ENCODE data around the gene PLD1.

The PLD1 gene

DNA sequence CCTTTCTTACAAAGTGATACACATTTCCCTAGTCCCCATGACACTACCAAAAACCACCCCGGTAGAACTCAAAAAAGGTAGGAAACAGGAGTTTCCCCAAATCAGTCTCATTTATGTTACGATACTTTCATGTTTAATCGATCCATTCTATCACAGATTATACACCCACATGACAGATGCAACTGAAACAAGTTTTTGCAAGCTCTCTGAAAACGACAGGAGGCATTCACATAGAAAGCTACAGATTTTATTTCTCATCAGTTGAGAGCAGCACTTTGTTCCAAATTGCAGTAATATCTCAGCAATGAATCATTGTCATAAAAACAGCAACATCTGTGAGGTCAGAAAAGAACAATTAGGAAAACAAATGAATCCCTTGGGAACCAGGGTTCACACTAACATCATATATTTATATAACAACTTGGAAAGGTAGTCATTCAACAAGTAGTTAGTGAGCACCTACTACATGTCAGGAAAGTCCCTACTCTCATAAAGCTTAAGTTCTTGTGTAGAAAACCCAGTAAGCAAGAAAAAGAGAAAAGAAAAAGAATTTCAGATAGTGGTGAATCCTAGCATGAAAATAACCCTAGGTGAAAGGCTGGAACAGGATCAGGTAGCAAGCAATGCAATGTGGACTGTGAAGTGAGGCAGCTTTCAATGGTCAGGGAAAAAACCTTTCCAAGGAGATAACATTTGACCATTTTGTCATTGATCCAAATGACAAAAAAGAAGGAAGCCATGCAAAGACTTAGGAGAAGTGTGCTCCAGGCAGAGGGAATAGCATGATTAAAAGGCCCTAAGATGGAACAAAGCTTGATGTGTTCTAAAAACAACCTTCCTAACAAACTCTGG is 8.3 kb downstream of the PLD1 start:
- in situ Hi-C loops (cut with HindIII; ENCODE audit: low sequenced_read_pairs), result no loop called here

DNA sequence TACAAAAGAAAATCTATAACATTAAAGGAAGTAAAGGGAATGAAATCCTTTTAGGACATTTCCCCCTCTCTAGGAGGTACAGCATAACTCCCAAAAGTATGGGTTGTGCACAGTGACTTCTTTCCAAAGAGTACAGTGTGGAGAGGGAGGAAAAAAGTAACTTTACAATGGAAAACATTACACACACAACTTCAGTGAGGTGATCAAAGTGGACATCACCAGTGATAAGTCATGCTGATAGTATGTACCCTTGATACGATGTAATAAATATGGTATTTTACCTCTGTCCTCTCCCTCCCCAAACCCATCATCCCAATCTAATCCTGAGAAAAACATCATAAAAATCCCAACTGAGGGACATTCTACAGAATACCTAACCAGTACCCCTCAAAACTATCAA is 10.8 kb downstream of the PLD1 start:
- in situ Hi-C loops (cut with HindIII; ENCODE audit: low sequenced_read_pairs), result no loop called here

DNA sequence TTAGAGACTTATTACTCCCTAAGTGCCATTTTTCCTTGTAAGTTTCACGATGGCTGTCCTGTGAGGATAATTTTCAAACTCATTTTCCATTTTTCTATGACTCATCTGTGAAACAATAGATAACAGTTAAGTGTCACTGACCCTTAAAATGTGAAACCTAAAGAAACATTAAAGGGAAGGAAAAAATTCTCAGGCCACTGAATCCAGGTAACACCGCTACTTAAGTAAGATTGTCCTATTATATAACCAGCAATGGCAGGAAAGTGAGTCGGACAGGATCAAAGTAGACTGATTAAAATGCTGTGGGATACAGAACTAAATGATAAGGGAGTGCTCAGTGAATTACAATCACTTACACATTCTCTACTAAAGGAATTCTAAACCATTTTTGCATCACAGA is 12.4 kb downstream of the PLD1 start:
- in situ Hi-C loops (cut with HindIII; ENCODE audit: low sequenced_read_pairs), result no loop called here

DNA sequence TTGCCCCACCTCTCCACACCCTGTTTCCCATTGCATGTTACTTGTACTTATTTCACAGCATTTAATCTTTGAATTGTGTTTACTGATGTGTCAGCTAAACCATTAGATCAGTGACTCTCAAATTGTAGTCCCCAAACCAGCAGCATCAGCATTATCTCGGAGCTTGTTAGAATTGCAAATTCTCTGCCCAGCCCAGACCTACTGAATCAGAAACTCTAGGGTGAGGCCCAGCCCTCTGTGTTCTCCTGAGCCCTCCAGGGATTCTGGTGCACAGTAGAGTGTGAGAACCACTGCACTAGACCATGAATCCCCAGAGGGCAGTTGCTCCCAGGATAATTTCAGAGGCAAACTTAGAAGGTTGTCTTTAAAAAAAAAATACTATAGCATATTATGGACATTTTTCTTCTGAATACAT is 13.0 kb downstream of the PLD1 start:
- in situ Hi-C loops (cut with HindIII; ENCODE audit: low sequenced_read_pairs), result no loop called here

DNA sequence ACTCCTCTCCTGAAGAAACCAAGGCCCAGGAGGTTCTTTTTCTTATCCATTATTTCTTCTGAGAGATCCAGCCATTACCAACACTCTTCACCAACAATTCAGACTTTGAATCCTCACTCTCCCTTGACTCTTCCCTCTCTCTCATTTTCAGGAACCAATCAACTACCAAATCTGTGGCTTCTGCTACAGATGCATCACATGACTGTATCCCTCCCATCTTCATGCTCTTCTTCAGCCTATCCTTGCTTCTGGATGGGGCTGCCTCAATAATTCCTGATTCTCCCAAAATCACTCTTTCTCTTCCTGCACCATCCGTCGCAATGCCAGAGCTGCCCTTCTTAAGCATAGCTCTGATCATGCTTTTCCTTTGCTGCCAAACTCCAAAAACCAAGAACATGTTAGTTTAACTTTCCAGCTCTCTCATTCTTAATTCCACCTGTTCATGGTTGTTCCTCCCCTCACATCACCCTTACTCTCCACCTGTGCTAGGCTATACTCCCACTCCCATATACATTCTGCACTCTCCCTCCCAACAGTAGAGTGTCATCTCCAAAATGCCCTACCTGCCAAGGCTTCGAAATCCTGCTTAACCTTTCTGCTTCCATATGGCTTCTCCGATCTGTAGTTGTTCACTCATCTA is 13.5 kb downstream of the PLD1 start:
- in situ Hi-C loops (cut with HindIII; ENCODE audit: low sequenced_read_pairs), result no loop called here

DNA sequence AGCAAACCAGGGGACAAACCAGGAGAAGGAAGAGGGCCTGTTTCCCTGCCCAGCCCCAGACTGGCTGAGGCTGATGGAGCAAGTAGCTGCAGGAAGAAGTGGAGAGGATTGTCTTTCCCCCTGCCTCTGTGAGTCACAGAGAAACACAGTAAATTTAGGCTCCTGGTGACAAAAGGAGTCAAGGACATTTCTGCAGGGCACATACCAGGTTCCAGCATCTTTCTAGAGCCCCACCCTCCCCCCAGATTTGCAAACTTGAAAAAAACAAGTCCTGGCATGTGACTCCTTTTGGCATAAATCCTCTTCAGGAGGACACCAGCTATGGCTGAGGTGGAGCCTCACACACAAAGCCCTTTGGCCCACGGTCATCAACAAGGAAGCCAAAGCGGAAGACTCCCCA is 17.8 kb downstream of the PLD1 start:
- in situ Hi-C loops (cut with HindIII; ENCODE audit: low sequenced_read_pairs), result no loop called here

DNA sequence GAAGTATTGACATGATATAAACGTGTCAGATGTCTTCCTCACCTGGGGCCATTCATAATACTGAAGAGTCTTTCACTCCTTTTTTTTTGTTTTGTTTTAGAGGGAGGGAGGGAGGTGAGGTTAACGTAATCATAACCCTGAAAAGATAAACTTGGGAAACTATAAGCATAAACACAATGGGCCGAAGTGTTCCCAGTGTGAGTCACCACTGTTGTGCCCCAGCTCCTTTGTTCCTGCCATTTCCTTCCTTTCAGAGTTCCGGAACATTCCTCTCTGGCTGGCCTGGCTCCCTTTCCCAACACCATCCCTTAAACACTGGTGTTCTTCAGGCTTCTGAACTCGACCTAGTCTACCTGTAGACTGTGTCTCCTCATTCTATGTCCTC is 18.6 kb downstream of the PLD1 start:
- in situ Hi-C loops (cut with HindIII; ENCODE audit: low sequenced_read_pairs), result no loop called here

DNA sequence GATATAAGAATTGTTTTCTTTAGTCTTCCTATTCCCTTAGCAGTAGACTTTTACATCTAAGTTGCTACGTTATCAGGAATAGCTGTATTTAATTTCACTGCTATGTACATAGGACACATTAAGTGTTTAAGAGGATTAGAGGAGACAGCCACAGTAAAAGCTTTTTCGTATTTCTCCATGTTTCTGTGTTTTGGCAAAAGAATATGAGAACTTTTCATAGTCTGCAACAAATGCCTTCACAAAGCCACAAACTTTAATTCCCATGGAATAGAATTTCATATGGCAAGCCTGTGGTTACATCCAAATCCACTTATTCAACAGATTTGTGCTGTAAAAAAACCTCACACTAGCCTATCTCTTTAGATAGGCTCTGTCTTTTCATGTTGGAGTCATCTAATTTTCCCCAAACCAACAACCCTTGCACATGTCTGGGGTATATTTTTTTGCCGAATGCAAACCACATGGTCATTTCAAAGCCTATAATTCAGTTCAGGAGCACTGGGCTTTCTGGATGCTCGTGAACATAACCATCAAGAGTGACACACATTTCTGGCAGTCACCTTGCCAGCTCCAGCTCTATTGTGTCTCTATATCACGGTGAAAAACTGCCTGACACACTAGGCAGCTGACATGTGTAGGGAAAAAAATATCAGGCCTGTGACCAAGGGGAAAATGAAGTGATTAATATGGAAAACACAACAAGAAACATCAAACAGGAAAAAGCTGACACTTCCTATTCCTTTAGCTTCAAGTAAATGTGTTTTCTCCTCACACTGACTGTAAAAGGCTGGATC is 19.2 kb downstream of the PLD1 start:
- in situ Hi-C loops (cut with HindIII; ENCODE audit: low sequenced_read_pairs), result no loop called here

DNA sequence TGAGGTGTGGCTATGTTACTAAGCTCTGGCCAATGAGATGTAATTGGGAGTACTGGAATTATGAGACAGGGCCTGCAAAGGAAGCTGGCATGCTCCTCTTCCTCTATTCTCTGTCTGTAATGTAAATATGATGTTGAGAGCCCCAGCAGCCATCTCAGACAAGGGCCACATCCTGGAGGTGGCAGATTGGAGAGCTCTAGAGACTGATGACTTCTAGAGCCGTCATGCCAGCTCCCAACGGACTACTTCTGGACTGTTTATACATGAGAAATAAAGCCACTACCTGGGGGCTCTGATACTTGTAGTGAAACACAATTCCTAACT is 19.7 kb downstream of the PLD1 start:
- in situ Hi-C loops (cut with HindIII; ENCODE audit: low sequenced_read_pairs), result no loop called here

DNA sequence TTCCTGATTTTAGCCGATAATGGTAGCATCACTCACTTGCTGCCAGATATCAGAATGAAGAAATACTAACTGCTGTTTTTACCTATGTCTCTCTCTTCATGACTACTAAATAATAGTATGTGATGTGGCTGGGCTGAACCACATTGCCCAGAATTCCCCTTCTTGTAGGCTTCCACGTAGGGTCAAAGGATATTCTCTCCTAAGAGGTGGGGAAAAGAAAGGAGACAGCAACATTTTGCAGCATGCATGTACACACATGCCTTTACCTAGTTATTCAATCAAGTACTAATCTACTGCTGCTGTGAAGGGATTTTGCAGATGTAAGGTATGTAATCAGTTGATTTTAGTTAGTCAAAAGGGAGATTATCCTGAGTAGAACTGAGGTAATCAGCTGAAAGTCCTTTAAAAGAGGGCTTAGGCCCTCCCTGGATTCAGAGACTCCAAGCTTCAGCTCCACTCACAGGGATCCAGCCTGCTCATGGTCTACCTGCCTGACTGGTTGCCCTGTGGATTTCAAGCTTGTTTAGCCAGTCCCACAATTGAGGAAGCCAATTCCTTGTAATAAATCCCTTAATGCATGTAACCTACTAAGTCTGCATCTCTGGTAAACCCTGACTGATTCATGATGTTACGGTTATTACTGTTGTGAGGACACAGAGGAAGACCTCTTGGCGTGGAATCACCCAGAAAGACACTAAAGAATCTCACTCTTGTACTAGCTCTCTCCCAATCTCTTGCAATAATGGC is 20.4 kb downstream of the PLD1 start:
- in situ Hi-C loops (cut with HindIII; ENCODE audit: low sequenced_read_pairs), result no loop called here

DNA sequence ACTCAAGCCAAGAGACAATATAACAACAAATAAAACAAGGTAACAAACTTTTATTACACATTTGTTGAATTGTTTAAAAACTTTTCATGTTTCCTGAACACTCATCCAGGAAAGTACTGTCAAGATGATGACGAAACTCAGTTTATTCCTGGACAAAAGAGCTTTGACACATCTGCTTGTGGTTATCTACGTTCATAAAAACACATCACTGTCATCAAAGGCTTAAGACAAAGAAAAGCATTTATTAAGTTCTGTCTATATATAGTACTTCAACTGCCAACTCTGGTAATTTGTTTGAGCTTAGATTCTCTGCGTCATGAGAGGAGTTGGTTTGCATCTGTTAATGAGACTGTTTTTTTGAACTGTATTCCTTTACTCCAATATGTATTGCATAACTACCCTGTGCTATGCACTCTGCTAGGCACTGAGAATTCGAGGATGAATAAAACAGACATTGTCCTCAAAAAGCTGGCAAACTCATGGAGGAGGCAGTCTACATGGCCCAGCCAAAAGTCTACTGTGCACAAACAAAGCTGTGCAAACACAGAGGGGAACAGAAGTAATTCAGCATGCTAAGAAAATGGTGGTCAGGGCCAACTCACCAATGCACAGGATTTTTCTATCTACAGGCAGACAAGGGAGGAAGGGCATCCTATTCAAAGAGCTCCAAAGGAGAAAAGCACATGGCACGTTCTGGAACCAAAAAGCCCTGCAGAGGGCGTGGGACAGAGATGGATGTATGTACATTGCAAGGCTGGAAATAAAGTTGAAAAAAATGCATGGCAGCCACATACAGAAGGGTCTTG is 21.5 kb downstream of the PLD1 start:
- in situ Hi-C loops (cut with HindIII; ENCODE audit: low sequenced_read_pairs), result no loop called here

DNA sequence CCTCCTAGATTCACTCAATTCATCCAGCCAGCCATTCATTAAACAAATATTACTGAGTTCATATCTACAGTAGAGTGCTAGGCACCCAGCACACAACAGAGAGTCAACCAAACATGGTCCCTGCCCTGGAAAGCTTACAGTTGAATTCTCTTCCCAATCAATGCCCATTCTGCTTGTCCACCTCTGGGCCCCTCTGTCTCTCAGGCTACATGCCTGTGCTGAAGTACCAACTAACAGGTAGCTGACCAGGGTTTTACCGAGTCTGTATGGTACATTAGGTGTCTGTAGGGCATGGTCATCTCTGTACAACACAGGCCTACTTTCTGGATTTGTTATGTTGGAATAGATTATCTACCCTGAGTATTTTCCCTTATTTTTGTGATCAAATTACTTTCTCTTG is 23.3 kb downstream of the PLD1 start:
- in situ Hi-C loops (cut with HindIII; ENCODE audit: low sequenced_read_pairs), result no loop called here

DNA sequence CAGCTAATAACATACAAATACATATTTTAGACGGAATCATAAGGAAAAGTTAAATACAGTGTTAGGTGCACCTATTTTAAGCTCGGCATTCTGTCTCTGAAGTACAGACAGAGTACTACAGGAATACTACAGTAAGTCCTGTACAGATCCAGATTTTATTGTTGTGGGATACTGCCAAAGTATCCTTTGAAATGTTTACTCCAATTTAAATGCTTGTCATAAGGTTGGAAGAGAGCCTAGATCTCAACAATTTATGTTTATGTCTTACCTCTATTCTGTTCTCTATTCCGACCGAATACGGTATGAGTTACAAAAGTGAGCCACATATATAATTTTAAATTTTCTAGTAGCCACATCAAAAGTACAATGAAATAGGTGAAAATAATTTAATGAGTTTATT is 25.3 kb downstream of the PLD1 start:
- in situ Hi-C loops (cut with HindIII; ENCODE audit: low sequenced_read_pairs), result no loop called here

DNA sequence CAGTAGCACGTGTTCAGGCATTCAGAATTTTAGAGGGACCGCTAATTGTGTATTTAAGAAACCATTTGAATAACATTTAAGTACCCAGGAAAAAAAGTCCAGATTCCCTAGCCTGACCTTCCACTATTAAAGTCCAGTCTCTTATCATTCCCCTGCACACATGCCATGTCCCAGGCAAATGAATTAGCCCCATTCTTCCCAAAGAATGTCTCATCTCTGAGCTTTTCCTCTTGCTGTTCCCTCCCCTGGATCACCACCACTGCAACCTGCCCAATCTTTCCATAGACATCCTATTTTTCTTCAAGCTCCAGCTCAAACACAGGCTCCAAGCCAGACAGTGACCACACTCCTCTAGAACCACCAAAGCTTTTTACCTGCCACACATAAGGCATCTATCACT is 25.9 kb downstream of the PLD1 start:
- in situ Hi-C loops (cut with HindIII; ENCODE audit: low sequenced_read_pairs), result no loop called here

DNA sequence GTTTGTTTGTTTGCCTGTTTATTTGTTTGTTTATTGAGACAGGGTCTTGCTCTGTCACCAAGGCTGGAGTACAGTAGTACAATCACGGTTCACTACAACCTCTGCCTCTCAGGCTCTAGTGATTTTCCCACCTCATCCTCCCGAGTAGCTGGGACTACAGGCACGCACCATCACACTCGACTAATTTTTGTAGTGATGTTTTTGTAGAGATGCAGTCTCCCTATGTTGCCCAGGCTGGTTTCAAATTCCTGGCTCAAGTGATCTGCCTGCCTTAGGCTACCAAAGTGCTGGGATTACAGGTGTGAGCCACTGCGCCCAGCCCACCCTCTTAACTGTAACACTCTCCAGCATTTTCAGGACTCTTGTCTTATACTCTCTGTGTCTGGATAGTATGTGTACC is 26.7 kb downstream of the PLD1 start:
- in situ Hi-C loops (cut with HindIII; ENCODE audit: low sequenced_read_pairs), result no loop called here

DNA sequence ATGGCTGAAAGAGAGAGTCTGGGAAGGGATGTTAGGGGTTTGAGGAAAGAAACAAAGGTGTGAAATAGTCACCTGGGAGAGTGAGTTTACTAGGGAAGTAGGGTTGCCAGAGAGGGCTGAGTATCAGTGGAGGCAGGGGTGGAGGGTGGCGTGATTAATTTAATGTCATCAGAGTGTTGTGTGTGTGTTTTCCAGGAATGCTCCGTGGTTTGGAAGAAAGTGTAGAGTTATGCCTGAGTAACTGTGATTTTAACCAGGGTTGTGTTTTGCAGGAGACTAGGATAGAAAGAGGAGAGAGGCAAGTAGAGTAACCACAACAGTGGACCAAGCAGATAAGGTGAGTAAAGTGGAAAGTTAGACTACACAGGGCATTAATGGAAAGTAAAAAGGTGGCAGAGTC is 27.2 kb downstream of the PLD1 start:
- in situ Hi-C loops (cut with HindIII; ENCODE audit: low sequenced_read_pairs), result no loop called here

DNA sequence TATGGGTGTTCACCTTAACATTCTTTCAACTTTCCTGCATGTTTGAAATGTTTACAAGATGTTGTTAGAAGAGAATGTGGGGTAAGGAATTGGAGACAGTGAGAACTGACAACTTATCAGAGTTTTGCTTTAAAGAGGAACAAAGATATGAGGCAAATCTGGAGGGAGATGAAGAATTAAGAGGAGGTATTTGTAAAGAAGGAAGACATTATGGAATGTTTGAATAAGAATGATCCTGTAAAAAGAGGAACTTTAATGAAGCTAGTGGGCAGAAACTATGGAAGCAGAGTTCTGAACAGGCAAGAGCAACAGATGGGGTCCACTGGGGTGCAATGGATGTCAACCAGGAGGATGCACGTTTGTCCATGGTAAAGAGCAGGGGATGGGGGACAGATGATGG is 27.7 kb downstream of the PLD1 start:
- in situ Hi-C loops (cut with HindIII; ENCODE audit: low sequenced_read_pairs), result no loop called here

DNA sequence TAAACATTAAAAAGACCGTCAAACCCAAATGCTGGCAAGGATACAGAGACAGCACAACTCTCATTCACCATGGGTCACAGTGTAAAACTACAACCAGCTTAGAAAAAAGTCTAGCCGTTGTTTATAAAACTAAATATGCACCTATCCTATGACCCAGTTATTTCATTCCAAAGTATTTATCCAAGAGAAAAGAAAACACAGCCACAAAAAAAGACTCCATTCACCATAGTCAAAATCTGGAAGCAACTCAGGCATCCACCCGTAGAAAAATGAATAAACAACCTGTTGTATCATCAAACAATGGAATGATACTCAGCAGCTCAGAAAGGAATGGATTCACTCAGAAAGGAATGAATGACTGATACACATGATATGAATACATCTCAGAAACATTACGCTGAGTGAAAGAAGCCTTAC is 28.6 kb downstream of the PLD1 start:
- in situ Hi-C loops (cut with HindIII; ENCODE audit: low sequenced_read_pairs), result no loop called here

DNA sequence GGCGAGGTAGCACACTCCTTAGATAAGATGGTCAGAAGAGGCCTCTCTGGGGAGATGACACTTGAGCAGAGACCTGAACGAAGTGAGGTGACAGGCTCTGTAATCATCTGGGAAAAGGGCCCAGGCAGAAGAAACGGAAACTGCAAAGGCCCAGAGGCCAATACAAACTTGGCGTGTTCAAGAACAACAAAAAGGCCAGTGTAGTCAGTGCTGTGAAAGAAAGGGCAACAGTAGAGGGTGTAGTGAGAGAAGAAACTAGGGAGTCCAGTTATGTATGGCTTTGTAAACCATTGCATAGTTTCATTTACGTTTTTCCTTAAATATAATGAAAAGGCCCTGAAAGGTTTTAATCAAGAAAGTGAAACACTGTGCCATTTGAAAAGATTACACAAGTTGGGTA is 31.8 kb downstream of the PLD1 start:
- in situ Hi-C loops (cut with HindIII; ENCODE audit: low sequenced_read_pairs), result no loop called here

DNA sequence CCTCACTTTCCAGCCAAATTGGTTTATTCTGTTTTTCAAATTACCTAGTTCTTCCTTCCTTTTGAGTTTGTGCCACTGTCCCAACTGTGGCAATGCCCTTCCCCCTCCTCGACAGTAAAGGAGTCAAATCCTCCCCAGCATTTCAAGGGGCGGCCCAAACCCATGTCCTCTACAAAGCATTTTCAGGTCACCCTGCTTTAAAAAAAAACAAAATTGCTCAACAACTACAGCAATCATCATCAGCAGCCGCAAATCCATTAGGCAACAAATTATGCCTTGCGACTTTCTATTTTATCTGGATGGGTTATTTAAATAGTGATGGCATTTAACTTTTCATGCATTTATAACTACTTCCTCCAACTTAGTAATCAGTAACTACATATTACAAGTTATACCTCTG is 32.7 kb downstream of the PLD1 start:
- in situ Hi-C loops (cut with HindIII; ENCODE audit: low sequenced_read_pairs), result no loop called here

All from endothelial cell of hepatic sinusoid (primary cell).